Neural cell (in vitro differentiated cells): Measurements from ENCODE around the gene EFCAB8. TPM values are rescaled to one million over a fixed set of nuclear protein-coding genes. Genes with fewer than 3 reads are reported as not detected.

Source experiments
- H2AFZ ChIP-seq: fragments of 200-600, 300-800 bp; sonication (generic), shearing (Covaris generic); 2 replicates; pipeline ENCODE4 v1.6.0; 2014; ENCODE audit warnings: low read depth, mild to moderate bottlenecking, antibody characterized with exemption, low read length, moderate library complexity
- H3F3A ChIP-seq: fragments of 200-600 bp; shearing (Covaris generic); 2 replicates; pipeline ENCODE4 v1.6.1; 2016; ENCODE audit warnings: mild to moderate bottlenecking, moderate library complexity, mixed read lengths, antibody characterized with exemption, low read length; ENCODE audit not compliant: insufficient read depth, poor library complexity, severe bottlenecking
- H3K27ac ChIP-seq: fragments of 200-600, 300-800 bp; sonication (generic), shearing (Covaris generic); 2 replicates; pipeline ENCODE4 v1.5.1; 2014; ENCODE audit warnings: mild to moderate bottlenecking, low read length, moderate library complexity
- H3K27me3 ChIP-seq: fragments of 300-800, 200-600 bp; sonication (generic), shearing (Covaris generic); 2 replicates; pipeline ENCODE4 v1.6.0; 2014; ENCODE audit warnings: mild to moderate bottlenecking, low read depth, low read length, moderate library complexity; ENCODE audit not compliant: insufficient read depth
- H3K36me3 ChIP-seq: fragments of 300-800, 200-600 bp; sonication (generic), shearing (Covaris generic); 2 replicates; pipeline ENCODE4 v1.5.1; 2014; ENCODE audit warnings: mild to moderate bottlenecking, antibody characterized with exemption, low read length, moderate library complexity; ENCODE audit not compliant: insufficient read depth
- H3K4me2 ChIP-seq: fragments of 300-800, 200-600 bp; sonication (generic), shearing (Covaris generic); 2 replicates; pipeline ENCODE4 v1.6.0; 2014; ENCODE audit warnings: mild to moderate bottlenecking, low read length
- H3K4me3 ChIP-seq: fragments of 300-800, 200-600 bp; sonication (generic), shearing (Covaris generic); 2 replicates; pipeline ENCODE4 v1.5.1; 2014; ENCODE audit warnings: mild to moderate bottlenecking, low read length, moderate library complexity
- H3K79me2 ChIP-seq: fragments of 200-600 bp; shearing (Covaris generic); replicated peaks from 2 replicates; pipeline ENCODE4 v1.6.0; 2014; ENCODE audit warnings: mild to moderate bottlenecking, low read length, moderate library complexity; ENCODE audit not compliant: insufficient read depth
- H3K9ac ChIP-seq: fragments of 300-800, 200-600 bp; sonication (generic), shearing (Covaris generic); 2 replicates; pipeline ENCODE4 v1.6.1; 2016; ENCODE audit warnings: mild to moderate bottlenecking, low read length, mixed read lengths
- H3K9me2 ChIP-seq: fragments of 200-600 bp; shearing (Covaris generic); 2 replicates; pipeline ENCODE4 v1.6.1; 2016; ENCODE audit warnings: mild to moderate bottlenecking, low read length, mixed read lengths; ENCODE audit not compliant: insufficient read depth
- H3K9me3 ChIP-seq: fragments of 200-600, 300-800 bp; sonication (generic), shearing (Covaris generic); 2 replicates; pipeline ENCODE4 v1.6.1; 2016; ENCODE audit warnings: mild to moderate bottlenecking, mixed run types, low read length, moderate library complexity, mixed read lengths
- H4K20me1 ChIP-seq: fragments of 200-600 bp; shearing (Covaris generic); 2 replicates; pipeline ENCODE4 v1.6.1; 2016; ENCODE audit warnings: mild to moderate bottlenecking, mixed run types; ENCODE audit not compliant: insufficient read depth
- EP300 ChIP-seq: fragments of 450-650 bp; conservative IDR thresholded peaks from 2 replicates; pipeline ENCODE4 v1.6.1; 2014; ENCODE audit warnings: antibody characterized with exemption, mild to moderate bottlenecking, moderate library complexity; ENCODE audit not compliant: poor library complexity, severe bottlenecking
- EZH2 ChIP-seq: fragments of 200-600, 300-800 bp; shearing (Covaris generic), sonication (generic); IDR thresholded peaks from 2 replicates; pipeline ENCODE4 v1.6.1; 2014; ENCODE audit warnings: antibody characterized with exemption, low read length, borderline replicate concordance, mild to moderate bottlenecking; ENCODE audit not compliant: insufficient read depth, poor library complexity, severe bottlenecking
- MXI1 ChIP-seq: fragments of 450-650 bp; conservative IDR thresholded peaks from 2 replicates; pipeline ENCODE4 v1.6.1; 2014; ENCODE audit warnings: antibody characterized with exemption, mild to moderate bottlenecking; ENCODE audit not compliant: poor library complexity, severe bottlenecking
- POLR2AphosphoS5 ChIP-seq: IDR thresholded peaks from 2 replicates; pipeline ENCODE4 v1.6.1; 2012
- RAD21 ChIP-seq: fragments of 450-650 bp; conservative IDR thresholded peaks from 2 replicates; pipeline ENCODE4 v1.6.1; 2014; ENCODE audit warnings: antibody characterized with exemption, mild to moderate bottlenecking, moderate library complexity
- SMC3 ChIP-seq: fragments of 450-650 bp; conservative IDR thresholded peaks from 2 replicates; pipeline ENCODE4 v1.6.1; 2014; ENCODE audit warnings: antibody characterized with exemption, mild to moderate bottlenecking, moderate library complexity; ENCODE audit not compliant: poor library complexity
- TAF1 ChIP-seq: IDR thresholded peaks from 2 replicates; pipeline ENCODE4 v1.6.1; 2012; ENCODE audit warnings: low read depth
- polyA plus RNA-seq: library from polyadenylated mRNA; depleted of rRNA; stranded (reverse); fragments of >200 nt; gene quantifications from 2 replicates; pipeline ENCODE4 v1.2.3, GENCODE V29; 2014
- TF ChIP-seq, protein P1 (sequence below): IDR thresholded peaks from 2 replicates; pipeline ENCODE4 v1.6.1; 2012; ENCODE audit warnings: borderline replicate concordance
- TF ChIP-seq, protein P2 (sequence below): fragments of 450-650 bp; IDR thresholded peaks from 2 replicates; pipeline ENCODE4 v1.5.1; 2014; ENCODE audit warnings: antibody characterized with exemption, mild to moderate bottlenecking, moderate library complexity; ENCODE audit not compliant: poor library complexity, severe bottlenecking

The EFCAB8 gene
- polyA plus RNA-seq, 1 donor from 2014 or later: not detected

DNA sequence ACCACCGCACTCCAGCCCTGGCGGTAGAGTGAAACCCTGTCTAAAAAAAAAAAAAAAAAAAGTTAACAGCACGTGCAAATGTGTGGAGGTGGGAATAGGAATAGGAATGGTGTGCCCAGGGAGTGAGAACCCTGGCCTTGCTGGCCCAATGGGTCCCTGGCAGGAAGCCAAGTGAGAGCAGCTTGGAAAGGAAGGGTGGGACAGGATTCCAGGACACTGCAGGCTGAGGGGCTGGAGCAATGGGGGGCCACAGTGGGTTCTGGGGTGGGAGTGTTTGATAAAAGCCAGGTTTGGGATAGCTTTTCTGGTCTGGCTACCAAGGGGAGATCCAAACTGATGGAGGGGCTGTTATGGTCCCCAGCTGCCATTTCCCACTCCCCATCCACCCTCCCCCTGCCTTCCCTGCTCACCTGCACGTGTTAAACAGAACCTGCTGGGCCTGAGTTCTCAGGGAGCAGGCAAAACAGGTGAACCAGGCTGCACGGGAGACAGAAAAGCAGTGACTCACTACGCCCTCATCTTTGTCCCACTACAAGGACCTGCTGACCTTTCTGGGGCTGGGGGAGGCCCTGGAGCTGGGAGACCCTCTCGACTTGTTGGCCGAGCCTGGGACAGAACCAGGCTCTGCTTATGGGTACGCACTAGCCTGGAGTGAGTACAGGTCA is 142.2 kb downstream of the EFCAB8 start:
- TF ChIP-seq MXI1: no peak
- TF ChIP-seq TAF1: no peak
- no peak for TF ChIP-seq SMC3
- TF ChIP-seq EP300: no peak
- TF ChIP-seq, protein P1, sequence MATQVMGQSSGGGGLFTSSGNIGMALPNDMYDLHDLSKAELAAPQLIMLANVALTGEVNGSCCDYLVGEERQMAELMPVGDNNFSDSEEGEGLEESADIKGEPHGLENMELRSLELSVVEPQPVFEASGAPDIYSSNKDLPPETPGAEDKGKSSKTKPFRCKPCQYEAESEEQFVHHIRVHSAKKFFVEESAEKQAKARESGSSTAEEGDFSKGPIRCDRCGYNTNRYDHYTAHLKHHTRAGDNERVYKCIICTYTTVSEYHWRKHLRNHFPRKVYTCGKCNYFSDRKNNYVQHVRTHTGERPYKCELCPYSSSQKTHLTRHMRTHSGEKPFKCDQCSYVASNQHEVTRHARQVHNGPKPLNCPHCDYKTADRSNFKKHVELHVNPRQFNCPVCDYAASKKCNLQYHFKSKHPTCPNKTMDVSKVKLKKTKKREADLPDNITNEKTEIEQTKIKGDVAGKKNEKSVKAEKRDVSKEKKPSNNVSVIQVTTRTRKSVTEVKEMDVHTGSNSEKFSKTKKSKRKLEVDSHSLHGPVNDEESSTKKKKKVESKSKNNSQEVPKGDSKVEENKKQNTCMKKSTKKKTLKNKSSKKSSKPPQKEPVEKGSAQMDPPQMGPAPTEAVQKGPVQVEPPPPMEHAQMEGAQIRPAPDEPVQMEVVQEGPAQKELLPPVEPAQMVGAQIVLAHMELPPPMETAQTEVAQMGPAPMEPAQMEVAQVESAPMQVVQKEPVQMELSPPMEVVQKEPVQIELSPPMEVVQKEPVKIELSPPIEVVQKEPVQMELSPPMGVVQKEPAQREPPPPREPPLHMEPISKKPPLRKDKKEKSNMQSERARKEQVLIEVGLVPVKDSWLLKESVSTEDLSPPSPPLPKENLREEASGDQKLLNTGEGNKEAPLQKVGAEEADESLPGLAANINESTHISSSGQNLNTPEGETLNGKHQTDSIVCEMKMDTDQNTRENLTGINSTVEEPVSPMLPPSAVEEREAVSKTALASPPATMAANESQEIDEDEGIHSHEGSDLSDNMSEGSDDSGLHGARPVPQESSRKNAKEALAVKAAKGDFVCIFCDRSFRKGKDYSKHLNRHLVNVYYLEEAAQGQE: no peak
- TF ChIP-seq, protein P2, sequence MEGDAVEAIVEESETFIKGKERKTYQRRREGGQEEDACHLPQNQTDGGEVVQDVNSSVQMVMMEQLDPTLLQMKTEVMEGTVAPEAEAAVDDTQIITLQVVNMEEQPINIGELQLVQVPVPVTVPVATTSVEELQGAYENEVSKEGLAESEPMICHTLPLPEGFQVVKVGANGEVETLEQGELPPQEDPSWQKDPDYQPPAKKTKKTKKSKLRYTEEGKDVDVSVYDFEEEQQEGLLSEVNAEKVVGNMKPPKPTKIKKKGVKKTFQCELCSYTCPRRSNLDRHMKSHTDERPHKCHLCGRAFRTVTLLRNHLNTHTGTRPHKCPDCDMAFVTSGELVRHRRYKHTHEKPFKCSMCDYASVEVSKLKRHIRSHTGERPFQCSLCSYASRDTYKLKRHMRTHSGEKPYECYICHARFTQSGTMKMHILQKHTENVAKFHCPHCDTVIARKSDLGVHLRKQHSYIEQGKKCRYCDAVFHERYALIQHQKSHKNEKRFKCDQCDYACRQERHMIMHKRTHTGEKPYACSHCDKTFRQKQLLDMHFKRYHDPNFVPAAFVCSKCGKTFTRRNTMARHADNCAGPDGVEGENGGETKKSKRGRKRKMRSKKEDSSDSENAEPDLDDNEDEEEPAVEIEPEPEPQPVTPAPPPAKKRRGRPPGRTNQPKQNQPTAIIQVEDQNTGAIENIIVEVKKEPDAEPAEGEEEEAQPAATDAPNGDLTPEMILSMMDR: no peak
- no peak for TF ChIP-seq RAD21
- no peak for TF ChIP-seq EZH2
- TF ChIP-seq POLR2AphosphoS5: no peak
- no peaks in the 10 kb centered on the region for H3K36me3 ChIP-seq
- H3K4me3 ChIP-seq: no peak overlapping the region
- H3K27me3 ChIP-seq: no peaks in the 10 kb centered on the region
- no peak overlapping the region for H3K4me2 ChIP-seq
- H3K9me3 ChIP-seq: peaks cover 3% of the 10 kb centered on the region
- no peak overlapping the region for H3K9ac ChIP-seq
- no peak overlapping the region for H2AFZ ChIP-seq
- no peak overlapping the region for H3K27ac ChIP-seq
- H3F3A ChIP-seq: no peaks in the 10 kb centered on the region
- H3K9me2 ChIP-seq: no peaks in the 10 kb centered on the region
- no peaks in the 10 kb centered on the region for H4K20me1 ChIP-seq
- no peaks in the 10 kb centered on the region for H3K79me2 ChIP-seq

DNA sequence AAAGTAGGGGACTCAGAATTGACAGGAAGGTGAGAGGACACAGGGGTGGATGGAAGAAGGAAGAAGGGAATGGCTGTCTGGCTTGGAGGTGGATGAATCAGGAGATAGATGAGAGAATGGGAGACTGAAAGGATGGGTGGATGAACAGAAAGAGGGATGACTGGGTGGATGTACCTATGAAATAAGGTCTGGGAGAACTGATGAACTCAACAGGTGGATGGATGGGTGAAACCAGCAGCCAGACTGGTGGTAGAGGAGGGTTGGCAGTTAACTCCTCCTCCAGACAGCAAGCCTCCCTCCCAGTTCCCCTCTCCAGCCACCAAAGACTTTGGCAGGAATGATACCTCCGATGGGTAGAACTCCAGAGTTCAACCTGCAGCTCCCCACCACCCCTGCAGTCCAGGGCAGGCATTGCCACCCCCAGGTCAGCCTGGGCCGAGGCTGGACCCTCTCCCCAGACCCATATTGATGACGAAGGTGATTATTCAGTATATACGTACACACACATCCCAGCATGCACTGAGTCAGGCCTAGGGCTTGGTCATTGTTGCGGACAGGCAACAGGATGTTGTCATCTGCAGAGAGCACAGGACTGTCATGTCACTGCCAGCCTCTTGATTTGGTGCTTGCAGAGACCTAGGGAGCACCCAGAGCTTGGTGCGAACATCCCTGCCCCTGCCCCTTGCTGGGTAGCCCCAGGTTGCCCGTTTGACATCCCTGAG is 143.5 kb downstream of the EFCAB8 start:
- no peaks in the 10 kb centered on the region for H3K27me3 ChIP-seq
- H4K20me1 ChIP-seq: no peaks in the 10 kb centered on the region
- H2AFZ ChIP-seq: no peak overlapping the region
- TF ChIP-seq SMC3 (no peak), MXI1 (no peak), TAF1 (no peak), RAD21 (no peak), EZH2 (no peak), POLR2AphosphoS5 (no peak), EP300 (no peak)
- TF ChIP-seq, protein P2: no peak
- TF ChIP-seq, protein P1: no peak
- H3K9ac ChIP-seq: no peak overlapping the region
- H3K79me2 ChIP-seq: no peaks in the 10 kb centered on the region
- no peak overlapping the region for H3K27ac ChIP-seq
- peaks cover 3% of the 10 kb centered on the region for H3K9me3 ChIP-seq
- H3K4me2 ChIP-seq: no peak overlapping the region
- H3F3A ChIP-seq: no peaks in the 10 kb centered on the region
- no peaks in the 10 kb centered on the region for H3K36me3 ChIP-seq
- H3K9me2 ChIP-seq: no peaks in the 10 kb centered on the region
- no peak overlapping the region for H3K4me3 ChIP-seq
